Measurements from ENCODE around the gene ITGB7.

DNA sequence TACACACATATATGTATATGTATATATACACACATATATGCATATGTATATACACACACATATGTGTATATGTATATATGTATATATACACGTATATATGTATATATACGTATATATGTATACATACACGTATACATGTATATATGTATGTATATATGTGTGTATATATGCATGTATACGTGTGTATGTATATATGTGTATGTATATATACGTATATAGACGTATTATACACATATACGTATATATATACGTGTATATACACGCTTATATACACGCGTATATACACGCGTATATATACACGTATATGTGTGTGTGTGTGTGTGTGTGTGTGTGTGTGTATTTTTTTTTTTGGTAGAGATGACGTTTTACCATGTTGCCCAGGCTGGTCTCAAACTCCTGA is 59.4 kb downstream of the ITGB7 start:
- TF ChIP-seq GATA3 (IDR thresholded peaks at IDR 0.05; ENCODE audit: low read depth, low read length) (no peak), GATA2 (IDR thresholded peaks at IDR 0.05; ENCODE audit: low read depth, low read length) (no peak)

Measured in SH-SY5Y (cell line).